GM12878 (cell line): ENCODE results near the gene GNAI2. TPM values are rescaled to one million over a fixed set of nuclear protein-coding genes. Genes with fewer than 3 reads are reported as not detected.

ENCODE experiments used
- BCL11A ChIP-seq: IDR thresholded peaks from 2 replicates; pipeline ENCODE4 v1.6.1; 2011; ENCODE audit warnings: low read depth, low read length
- BRCA1 ChIP-seq: IDR thresholded peaks from 2 replicates; pipeline ENCODE4 v1.6.1; 2011; ENCODE audit warnings: low read depth, low read length, improper control_type of control experiment
- NKRF ChIP-seq: fragments of 450-650 bp; conservative IDR thresholded peaks from 2 replicates; pipeline ENCODE4 v1.6.1; 2017; ENCODE audit warnings: mild to moderate bottlenecking, moderate library complexity
- NR2F1 ChIP-seq: fragments of 450-650 bp; conservative IDR thresholded peaks from 2 replicates; pipeline ENCODE4 v1.6.1; 2017; ENCODE audit warnings: mild to moderate bottlenecking
- POU2F2 ChIP-seq: IDR thresholded peaks from 3 replicates; pipeline ENCODE4 v1.6.1; 2011; ENCODE audit warnings: low read depth, mild to moderate bottlenecking, low read length, borderline replicate concordance
- TARDBP ChIP-seq: IDR thresholded peaks from 2 replicates; pipeline ENCODE4 v1.6.1; 2016; ENCODE audit warnings: borderline replicate concordance
- ZBTB11 ChIP-seq: fragments of 450-650 bp; formaldehyde crosslinking; IDR thresholded peaks from 2 replicates; pipeline ENCODE4 v1.5.0; 2022; ENCODE audit warnings: mild to moderate bottlenecking, missing genetic modification characterization
- ZNF622 ChIP-seq: fragments of 450-650 bp; IDR thresholded peaks from 2 replicates; pipeline ENCODE4 v1.6.1; 2017; ENCODE audit warnings: mild to moderate bottlenecking, inconsistent platforms
- polyA plus RNA-seq, 11 experiments: library from polyadenylated mRNA; depleted of rRNA in 4 of 11; unstranded in 6 of 11; stranded (reverse) in 5 of 11; fragments of >200 nt; fragmentation: Nextera tagmentation in 4 of 11; fragmentation: Illumina TruSeq in 1 of 11; extraction: Ambion mirVana in 4 of 11; extraction: Trizol in 1 of 11; gene quantifications; 1 replicate in 1 of 11; 2 replicates in 10 of 11; pipeline versions ENCODE4 v1.2.1 to v1.2.3, GENCODE V29; 2011 to 2016; ENCODE audit warnings: inconsistent platforms in 2 of 11, missing spikeins in 2 of 11, low read depth in 1 of 11
- total RNA-seq, 4 experiments: library from RNA; depleted of rRNA in 3 of 4; stranded (reverse); fragments of >200 nt in 3 of 4; fragmentation: Illumina TruSeq in 1 of 4; extraction: Trizol in 1 of 4; gene quantifications; 2 replicates each; pipeline versions ENCODE4 v1.2.1 to v1.2.3, GENCODE V29; 2013 to 2021
- TF ChIP-seq, protein P1 (sequence below): fragments of 450-650 bp; IDR thresholded peaks from 2 replicates; pipeline ENCODE4 v1.6.1; 2014; ENCODE audit warnings: mild to moderate bottlenecking
- TF ChIP-seq, protein P2 (sequence below): fragments of 450-650 bp; IDR thresholded peaks from 2 replicates; pipeline ENCODE4 v1.6.1; 2017; ENCODE audit warnings: mild to moderate bottlenecking, low read depth, inconsistent platforms; ENCODE audit not compliant: poor library complexity, severe bottlenecking

The GNAI2 gene
- total and polyA plus RNA-seq, 10 of the 15 experiments (the other 5 are each of a cell fraction or from before 2014, with no cell fraction given), result 5.0 to 346 (median 237) TPM

GRCh38 chr3:50289130-50289529 lies 53.1 kb downstream of the GNAI2 start (continued):
- TF ChIP-seq, protein P1, sequence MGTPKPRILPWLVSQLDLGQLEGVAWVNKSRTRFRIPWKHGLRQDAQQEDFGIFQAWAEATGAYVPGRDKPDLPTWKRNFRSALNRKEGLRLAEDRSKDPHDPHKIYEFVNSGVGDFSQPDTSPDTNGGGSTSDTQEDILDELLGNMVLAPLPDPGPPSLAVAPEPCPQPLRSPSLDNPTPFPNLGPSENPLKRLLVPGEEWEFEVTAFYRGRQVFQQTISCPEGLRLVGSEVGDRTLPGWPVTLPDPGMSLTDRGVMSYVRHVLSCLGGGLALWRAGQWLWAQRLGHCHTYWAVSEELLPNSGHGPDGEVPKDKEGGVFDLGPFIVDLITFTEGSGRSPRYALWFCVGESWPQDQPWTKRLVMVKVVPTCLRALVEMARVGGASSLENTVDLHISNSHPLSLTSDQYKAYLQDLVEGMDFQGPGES, result no peak
- TF ChIP-seq BCL11A, result no peak
- no peak for TF ChIP-seq ZBTB11 (CRISPR knock-in tag)
- no peak for TF ChIP-seq ZNF622
- TF ChIP-seq POU2F2, result no peak
- no peak for TF ChIP-seq NKRF
- no peak for TF ChIP-seq TARDBP
- no peak for TF ChIP-seq NR2F1
- TF ChIP-seq BRCA1, result no peak
- TF ChIP-seq, protein P2, sequence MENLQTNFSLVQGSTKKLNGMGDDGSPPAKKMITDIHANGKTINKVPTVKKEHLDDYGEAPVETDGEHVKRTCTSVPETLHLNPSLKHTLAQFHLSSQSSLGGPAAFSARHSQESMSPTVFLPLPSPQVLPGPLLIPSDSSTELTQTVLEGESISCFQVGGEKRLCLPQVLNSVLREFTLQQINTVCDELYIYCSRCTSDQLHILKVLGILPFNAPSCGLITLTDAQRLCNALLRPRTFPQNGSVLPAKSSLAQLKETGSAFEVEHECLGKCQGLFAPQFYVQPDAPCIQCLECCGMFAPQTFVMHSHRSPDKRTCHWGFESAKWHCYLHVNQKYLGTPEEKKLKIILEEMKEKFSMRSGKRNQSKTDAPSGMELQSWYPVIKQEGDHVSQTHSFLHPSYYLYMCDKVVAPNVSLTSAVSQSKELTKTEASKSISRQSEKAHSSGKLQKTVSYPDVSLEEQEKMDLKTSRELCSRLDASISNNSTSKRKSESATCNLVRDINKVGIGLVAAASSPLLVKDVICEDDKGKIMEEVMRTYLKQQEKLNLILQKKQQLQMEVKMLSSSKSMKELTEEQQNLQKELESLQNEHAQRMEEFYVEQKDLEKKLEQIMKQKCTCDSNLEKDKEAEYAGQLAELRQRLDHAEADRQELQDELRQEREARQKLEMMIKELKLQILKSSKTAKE, result no peak
